GM23248 (cell line): ENCODE measurements around the gene GAA.

ENCODE experiments used
- EZH2 ChIP-seq: fragments of 200-600 bp; sonication (generic); IDR thresholded peaks from 2 replicates; pipeline ENCODE4 v1.6.1; 2018; ENCODE audit warnings: antibody characterized with exemption, mild to moderate bottlenecking; ENCODE audit not compliant: insufficient read depth, poor library complexity, severe bottlenecking
- EZH2phosphoT487 ChIP-seq: fragments of 200-600 bp; sonication (generic); IDR thresholded peaks from 2 replicates; pipeline ENCODE4 v1.6.1; 2018; ENCODE audit warnings: antibody characterized with exemption, moderate library complexity, mild to moderate bottlenecking, low read depth; ENCODE audit not compliant: insufficient read depth

GRCh38 chr17:80163336-80163735 is 62.0 kb downstream of the GAA start:
- TF ChIP-seq EZH2phosphoT487 = no peak
- TF ChIP-seq EZH2 = no peak
